Skeletal muscle cell (primary cell): ENCODE measurements around the gene SMC4.
A peak's percentile ranks its signal among the peaks of the same experiment; 100 is the strongest.

Experiments used
- DNase-seq: peaks from one replicate; pipeline ENCODE4 v3.0.0-alpha.2; 2010; ENCODE audit warnings: low read depth
- H3K4me3 ChIP-seq: 2 replicates; pipeline ENCODE4 v1.5.1; 2011; ENCODE audit warnings: low read depth, mild to moderate bottlenecking, control low read depth, low read length, moderate library complexity

Gene SMC4

GRCh38 chr3:160471892-160472291 lies 72.4 kb downstream of the SMC4 start:
- DNase-seq = no peak
- H3K4me3 ChIP-seq = no peak overlapping the region

GRCh38 chr3:160472344-160472743 lies 72.9 kb downstream of the SMC4 start:
- no peak for DNase-seq

DNA sequence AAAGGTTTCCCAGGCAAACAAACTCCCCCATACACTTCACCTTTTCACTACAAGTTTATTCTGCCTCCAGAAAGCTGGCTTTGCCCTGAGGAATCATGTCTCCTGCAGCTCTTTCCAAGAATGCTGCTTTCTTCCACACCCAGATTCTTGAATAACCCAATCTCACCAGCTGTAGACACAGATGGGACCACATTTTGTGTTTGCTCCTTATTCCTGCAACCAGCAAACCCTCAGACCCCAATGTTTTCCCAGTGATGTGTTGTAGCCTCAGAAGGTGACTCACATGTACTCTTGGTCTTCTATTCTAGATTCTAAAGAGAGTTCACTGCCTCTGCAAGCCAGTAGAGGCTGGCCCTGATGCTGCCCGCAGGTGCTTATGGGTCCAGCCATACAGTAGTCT lies 73.8 kb downstream of the SMC4 start:
- H3K4me3 ChIP-seq = no peak overlapping the region
- peak; percentile 84 for DNase-seq

More at GRCh38 chr3:160472344-160472743, 72.9 kb downstream of the SMC4 start:
- H3K4me3 ChIP-seq = no peak overlapping the region

DNA sequence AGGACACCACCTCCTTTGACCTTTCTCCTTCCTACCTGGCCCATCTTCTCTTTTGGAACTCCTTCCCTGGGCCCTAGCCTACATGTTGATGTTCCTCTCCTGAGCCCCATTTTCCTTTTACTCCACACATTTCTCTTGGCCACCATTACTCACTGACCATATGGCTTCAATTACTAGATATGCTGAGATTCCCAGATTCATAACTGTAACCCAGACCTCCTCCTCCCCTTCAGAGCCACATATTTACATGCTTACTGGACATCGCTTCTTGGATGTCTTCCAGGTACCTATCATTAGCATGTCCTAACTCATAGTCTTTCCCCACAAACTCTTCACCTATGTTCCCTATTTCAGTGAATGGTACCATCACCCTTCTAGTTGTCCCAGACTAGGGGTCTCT lies 74.5 kb downstream of the SMC4 start:
- DNase-seq = peak; percentile 96
- H3K4me3 ChIP-seq = no peak overlapping the region

- DNase-seq = peak; percentile 64
- no peak overlapping the region for H3K4me3 ChIP-seq
Measured at GRCh38 chr3:160474416-160474838, 75.0 kb downstream of the SMC4 start.

DNA sequence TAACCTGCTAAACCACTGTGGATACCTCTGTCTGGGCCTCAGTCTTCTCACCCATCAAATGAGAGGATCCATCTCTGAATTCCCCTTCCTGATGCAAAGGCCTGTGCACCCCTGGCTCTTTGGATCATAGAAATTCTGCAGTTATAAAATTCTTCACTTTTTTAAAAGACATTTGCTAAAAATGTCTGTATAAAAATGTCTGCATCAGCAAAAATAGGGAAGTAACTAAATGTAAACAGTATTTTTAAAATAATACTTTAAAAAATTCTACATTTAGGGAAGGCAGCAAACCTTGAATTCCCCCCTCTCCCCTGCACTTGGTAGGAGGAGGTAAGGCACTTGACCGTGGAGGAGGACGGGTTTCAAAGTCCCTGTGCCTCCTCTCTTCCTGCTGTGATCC lies 75.7 kb downstream of the SMC4 start:
- DNase-seq = no peak
- H3K4me3 ChIP-seq = no peak overlapping the region

DNA sequence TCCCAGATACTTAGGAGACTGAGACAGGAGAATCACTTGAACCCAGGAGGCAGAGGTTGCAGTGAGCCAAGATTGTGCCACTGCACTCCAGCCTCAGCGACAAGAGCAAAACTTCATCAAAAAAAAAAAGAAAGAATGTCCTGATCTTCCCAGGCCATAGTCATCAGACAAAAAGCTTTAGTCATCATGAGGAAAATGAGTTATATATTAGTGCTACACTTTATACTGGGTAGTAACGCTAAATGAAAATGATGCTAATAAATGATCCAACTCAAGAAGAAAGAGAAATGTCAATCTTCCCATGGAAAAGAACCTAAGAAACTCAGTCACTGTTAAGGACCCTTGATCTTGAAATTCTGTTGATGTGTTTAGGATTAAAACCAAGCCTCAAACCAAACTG lies 76.4 kb downstream of the SMC4 start:
- no peak overlapping the region for H3K4me3 ChIP-seq
- no peak for DNase-seq

DNA sequence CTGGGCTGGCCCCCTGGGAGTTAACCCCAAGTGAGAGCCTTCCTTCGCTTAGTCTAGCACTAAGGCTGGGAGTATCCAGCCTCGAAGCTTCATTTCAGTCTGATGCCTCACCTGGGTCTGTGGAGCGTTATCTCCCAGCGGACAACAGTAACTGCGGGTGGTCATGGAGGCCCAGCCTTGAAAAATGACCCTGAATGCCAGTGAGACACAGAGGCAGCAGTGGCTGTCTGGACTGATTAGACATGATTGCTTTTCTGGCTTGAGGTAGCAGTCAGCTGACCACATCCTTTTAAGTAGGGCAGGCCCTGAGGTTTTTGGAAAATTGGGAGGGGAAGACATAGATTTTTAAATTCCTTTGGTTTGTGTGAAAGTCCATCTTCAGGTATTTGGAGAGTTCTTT lies 78.3 kb downstream of the SMC4 start:
- no peak overlapping the region for H3K4me3 ChIP-seq

DNA sequence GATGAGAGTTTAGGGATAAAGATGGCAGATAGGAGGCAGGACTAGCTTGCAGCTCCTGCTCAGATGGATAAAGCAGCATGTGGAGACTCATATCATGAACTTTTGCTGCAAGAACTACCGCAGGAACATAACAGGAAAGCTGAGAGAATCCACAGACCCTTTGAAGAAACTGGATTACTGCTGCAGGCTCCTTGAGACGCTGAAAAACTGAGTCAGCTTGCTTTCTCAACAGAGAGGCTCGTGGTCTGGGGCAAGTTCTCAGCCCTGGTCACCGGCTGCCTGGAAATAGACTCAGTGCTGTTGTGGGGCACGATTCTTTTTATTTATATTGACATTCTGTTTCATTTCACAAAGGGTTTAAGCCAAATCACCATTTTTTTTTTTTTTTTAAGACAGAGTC lies 78.9 kb downstream of the SMC4 start:
- H3K4me3 ChIP-seq = no peak overlapping the region

More for the DNA sequence above, 78.3 kb downstream of the SMC4 start:
- no peak for DNase-seq

GRCh38 chr3:160479376-160479775 lies 79.9 kb downstream of the SMC4 start:
- no peak overlapping the region for H3K4me3 ChIP-seq
- DNase-seq = no peak

More for the DNA sequence above, 78.9 kb downstream of the SMC4 start:
- DNase-seq = peak; percentile 36

GRCh38 chr3:160480931-160481330 lies 81.5 kb downstream of the SMC4 start:
- H3K4me3 ChIP-seq = no peak overlapping the region
- DNase-seq = no peak

GRCh38 chr3:160481856-160482255 lies 82.4 kb downstream of the SMC4 start:
- no peak for DNase-seq

DNA sequence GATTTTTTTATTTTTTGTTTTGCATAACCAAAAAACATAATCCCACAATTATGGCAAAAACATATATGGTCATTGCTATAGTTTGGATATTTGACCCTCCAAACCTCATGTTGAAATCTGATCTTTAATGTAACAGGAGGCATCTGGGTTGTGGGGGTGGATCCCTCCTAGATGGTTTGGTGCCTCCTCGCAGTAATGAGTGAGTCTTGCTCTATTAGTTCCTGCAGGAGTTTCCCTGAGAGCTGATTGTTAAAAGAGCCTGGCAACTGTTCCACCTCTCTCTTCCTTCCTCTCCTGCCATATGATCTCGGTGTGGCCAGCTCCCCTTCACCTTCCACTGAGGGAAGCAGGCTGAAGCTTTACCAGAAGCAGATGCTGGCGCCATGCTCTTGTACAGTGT lies 83.3 kb downstream of the SMC4 start:
- H3K4me3 ChIP-seq = no peak overlapping the region
- no peak for DNase-seq

More at GRCh38 chr3:160481856-160482255, 82.4 kb downstream of the SMC4 start:
- H3K4me3 ChIP-seq = no peak overlapping the region
